ENCODE measurements around the gene MBTPS1. TPM values are rescaled to one million over a fixed set of nuclear protein-coding genes. Genes with fewer than 3 reads are reported as not detected.

Gene MBTPS1
- total and polyA plus RNA-seq, 9 donors = 73.8 to 122 (median 90.3) TPM

- Histone ChIP-seq H3K27me3 (no peaks in the 10 kb centered on the region), H3K4me1 (ENCODE audit: insufficient read depth) (no peaks in the 10 kb centered on the region), H3K4me3 (no peak overlapping the region), H3K36me3 (no peaks in the 10 kb centered on the region), H3K9me3 (no peaks in the 10 kb centered on the region), H3K27ac (no peak overlapping the region)
- 79 to 84% (median 81%) methylated on average over 17 of the region's 17 CpGs for WGBS, 3 donors
- TF ChIP-seq EP300 (IDR thresholded peaks at IDR 0.05) = no peak
- TF ChIP-seq POLR2A (IDR thresholded peaks at IDR 0.05) = no peak
- TF ChIP-seq, protein P1, sequence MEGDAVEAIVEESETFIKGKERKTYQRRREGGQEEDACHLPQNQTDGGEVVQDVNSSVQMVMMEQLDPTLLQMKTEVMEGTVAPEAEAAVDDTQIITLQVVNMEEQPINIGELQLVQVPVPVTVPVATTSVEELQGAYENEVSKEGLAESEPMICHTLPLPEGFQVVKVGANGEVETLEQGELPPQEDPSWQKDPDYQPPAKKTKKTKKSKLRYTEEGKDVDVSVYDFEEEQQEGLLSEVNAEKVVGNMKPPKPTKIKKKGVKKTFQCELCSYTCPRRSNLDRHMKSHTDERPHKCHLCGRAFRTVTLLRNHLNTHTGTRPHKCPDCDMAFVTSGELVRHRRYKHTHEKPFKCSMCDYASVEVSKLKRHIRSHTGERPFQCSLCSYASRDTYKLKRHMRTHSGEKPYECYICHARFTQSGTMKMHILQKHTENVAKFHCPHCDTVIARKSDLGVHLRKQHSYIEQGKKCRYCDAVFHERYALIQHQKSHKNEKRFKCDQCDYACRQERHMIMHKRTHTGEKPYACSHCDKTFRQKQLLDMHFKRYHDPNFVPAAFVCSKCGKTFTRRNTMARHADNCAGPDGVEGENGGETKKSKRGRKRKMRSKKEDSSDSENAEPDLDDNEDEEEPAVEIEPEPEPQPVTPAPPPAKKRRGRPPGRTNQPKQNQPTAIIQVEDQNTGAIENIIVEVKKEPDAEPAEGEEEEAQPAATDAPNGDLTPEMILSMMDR (IDR thresholded peaks at IDR 0.05) = no peak
- no peak for DNase-seq
- intact Hi-C loops (cut with DNase I) = no loop called here
Measured at GRCh38 chr16:84031556-84031955, 85.2 kb downstream of the MBTPS1 start.

DNA sequence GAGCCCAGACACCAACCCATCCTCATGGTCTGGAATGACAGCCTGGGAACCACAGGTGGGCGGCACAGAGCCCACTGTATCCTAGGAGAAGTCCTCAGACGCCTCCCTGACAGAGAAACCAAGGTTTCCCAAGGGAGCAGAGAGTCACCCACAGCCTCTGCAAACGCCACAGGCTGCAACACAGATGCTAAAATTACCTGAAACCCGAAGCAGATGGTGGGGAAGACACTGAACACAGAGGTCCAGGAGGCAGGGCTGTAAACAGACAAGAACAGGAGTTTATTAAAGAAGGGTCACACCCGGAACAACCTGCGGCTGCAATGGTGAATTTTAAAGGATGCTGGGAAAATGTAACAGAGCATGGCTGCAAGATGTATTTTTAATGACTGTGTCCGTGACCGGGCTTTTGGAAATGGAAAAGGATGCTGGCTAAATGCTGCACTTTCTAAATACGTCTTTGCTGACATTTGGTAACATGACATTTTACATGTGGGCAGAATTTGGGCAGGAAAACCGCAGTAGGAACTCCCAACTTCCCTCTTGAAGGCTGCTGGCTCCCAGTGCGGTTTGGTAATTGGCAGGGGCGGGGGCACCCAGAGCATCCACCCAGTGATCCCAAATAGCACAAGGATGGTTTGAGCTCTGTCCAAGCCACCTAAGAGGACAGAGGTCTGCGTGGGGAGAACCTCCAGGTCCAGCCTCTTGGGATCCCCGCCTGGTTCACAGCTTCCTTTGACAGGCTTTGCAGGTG, 87.3 kb downstream of the MBTPS1 start:
- WGBS, 3 donors = 77 to 83% (median 80%) methylated on average over 14 of the region's 14 CpGs
- no peak for DNase-seq

DNA sequence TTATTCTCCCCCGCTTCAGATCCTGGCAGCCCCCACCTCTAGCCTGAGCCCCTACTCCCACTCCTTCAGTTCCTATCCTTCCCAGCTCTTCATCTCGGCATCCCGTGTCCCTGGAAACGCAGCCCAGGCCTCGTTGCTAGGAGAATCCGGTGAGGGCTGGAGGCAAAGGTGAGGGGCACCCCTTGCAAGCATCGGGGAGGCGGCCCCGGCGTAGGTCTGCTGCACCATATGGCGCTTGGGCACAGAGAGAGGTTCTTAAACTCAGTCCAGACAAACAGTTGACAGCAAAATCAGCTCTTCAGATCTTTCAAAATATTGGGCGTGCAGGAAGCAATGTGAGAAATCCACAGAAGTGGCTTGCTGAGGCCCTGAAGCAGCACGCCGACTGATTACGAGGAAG, 89.1 kb downstream of the MBTPS1 start:
- 40 to 47% (median 40%) methylated on average over 15 of the region's 15 CpGs for WGBS, 3 donors
- Histone ChIP-seq H3K27me3 (no peaks in the 10 kb centered on the region), H3K4me3 (no peak overlapping the region), H3K36me3 (no peaks in the 10 kb centered on the region), H3K4me1 (ENCODE audit: insufficient read depth) (no peaks in the 10 kb centered on the region), H3K9me3 (no peaks in the 10 kb centered on the region), H3K27ac (no peak overlapping the region)
- TF ChIP-seq POLR2A (IDR thresholded peaks at IDR 0.05) (no peak), EP300 (IDR thresholded peaks at IDR 0.05) (no peak)
- TF ChIP-seq, protein P1 (IDR thresholded peaks at IDR 0.05) = no peak
- intact Hi-C loops (cut with DNase I) = no loop called here
- DNase-seq = no peak

More for the DNA sequence above, 87.3 kb downstream of the MBTPS1 start:
- TF ChIP-seq EP300 (IDR thresholded peaks at IDR 0.05) = no peak
- TF ChIP-seq, protein P1 (IDR thresholded peaks at IDR 0.05) = no peak
- no peak for TF ChIP-seq POLR2A (IDR thresholded peaks at IDR 0.05)
- Histone ChIP-seq H3K27ac (no peak overlapping the region), H3K4me3 (no peak overlapping the region), H3K36me3 (no peaks in the 10 kb centered on the region), H3K27me3 (no peaks in the 10 kb centered on the region), H3K4me1 (ENCODE audit: insufficient read depth) (no peaks in the 10 kb centered on the region), H3K9me3 (no peaks in the 10 kb centered on the region)
- intact Hi-C loops (cut with DNase I) = no loop called here

GRCh38 chr16:84026606-84027005, 90.1 kb downstream of the MBTPS1 start:
- Histone ChIP-seq H3K27ac (no peak overlapping the region), H3K36me3 (no peaks in the 10 kb centered on the region), H3K4me3 (no peak overlapping the region), H3K4me1 (ENCODE audit: insufficient read depth) (no peaks in the 10 kb centered on the region), H3K9me3 (peaks cover 0 to 7% of the 10 kb centered on the region in 2 donors), H3K27me3 (no peaks in the 10 kb centered on the region)
- TF ChIP-seq POLR2A (IDR thresholded peaks at IDR 0.05) = no peak
- no peak for DNase-seq
- intact Hi-C loops (cut with DNase I) = no loop called here
- 88 to 93% (median 89%) methylated on average over 10 of the region's 10 CpGs for WGBS, 3 donors

- intact Hi-C loops (cut with DNase I) = no loop called here
- TF ChIP-seq, protein P1 (IDR thresholded peaks at IDR 0.05) = no peak
- TF ChIP-seq POLR2A (IDR thresholded peaks at IDR 0.05) = no peak
- TF ChIP-seq EP300 (IDR thresholded peaks at IDR 0.05) = no peak
- Histone ChIP-seq H3K36me3 (no peaks in the 10 kb centered on the region), H3K9me3 (peaks cover 0 to 8% of the 10 kb centered on the region in 2 donors), H3K27me3 (no peaks in the 10 kb centered on the region), H3K4me3 (no peak overlapping the region), H3K27ac (no peak overlapping the region), H3K4me1 (ENCODE audit: insufficient read depth) (no peaks in the 10 kb centered on the region)
- 67 to 75% (median 69%) methylated on average over 9 of the region's 9 CpGs for WGBS, 3 donors
- no peak for DNase-seq
Measured at GRCh38 chr16:84024854-84025253, 91.9 kb downstream of the MBTPS1 start.

Measured in ovary (tissue), 9 donors.